ENCODE measurements around the gene SDF2L1. TPM values are rescaled to one million over a fixed set of nuclear protein-coding genes. Genes with fewer than 3 reads are reported as not detected.

Gene SDF2L1
- total and polyA plus RNA-seq, 2 of the 13 experiments (the other 11 are each of a cell fraction or from before 2014, with no cell fraction given), result 18.0 to 57.4 TPM

DNA sequence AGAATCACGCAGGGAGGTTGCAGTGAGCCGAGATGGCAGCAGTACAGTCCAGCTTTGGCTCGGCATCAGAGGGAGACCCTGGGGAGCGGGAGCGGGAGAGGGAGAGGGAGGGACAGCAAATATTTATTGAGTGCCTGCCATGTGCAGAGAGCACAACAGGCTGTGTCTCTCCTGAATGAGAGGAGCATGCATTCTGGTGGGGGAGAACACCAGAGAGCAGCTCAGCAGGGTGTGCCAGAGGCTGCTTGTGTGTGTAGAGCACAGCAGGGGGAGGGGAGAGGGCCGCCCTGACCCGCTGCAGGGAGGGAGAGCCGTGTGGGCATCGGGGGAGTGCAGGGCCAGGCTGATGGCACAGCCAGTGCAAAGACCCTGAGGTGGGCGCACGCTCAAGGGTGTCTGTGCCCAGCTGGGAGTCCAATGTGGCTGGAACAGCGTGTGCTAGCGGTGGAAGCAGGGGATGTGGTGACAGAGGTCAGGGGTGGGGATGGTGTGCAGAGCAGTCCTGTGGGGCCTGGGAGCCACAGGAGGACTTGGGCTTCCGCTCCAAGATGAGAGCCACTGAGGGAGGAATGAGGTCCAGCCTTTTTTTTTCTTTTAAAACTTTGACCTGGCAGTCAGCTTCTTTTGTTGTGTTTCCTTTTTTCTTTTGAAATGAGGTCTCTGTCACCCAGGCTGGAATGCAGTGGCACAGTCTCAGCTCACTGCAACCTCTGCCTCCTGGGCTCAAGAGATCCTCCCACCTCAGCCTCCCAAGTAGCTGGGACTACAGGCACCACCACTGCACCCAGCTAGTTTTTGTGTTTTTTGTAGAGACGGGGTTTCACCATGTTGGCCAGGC lies 35.7 kb downstream of the SDF2L1 start (continued):
- TF ChIP-seq NFAT5 (CRISPR knock-in tag; IDR thresholded peaks at IDR 0.05), result no peak
- TF ChIP-seq DNMT1 (CRISPR knock-in tag; IDR thresholded peaks at IDR 0.05), result no peak
- TF ChIP-seq ATF3 (CRISPR knock-in tag; IDR thresholded peaks at IDR 0.05), result no peak
- no peak for TF ChIP-seq NKX3-1 (CRISPR knock-in tag; IDR thresholded peaks at IDR 0.05)
- TF ChIP-seq SNRNP70 (IDR thresholded peaks at IDR 0.05; ENCODE audit: low read depth, low read length), result no peak
- TF ChIP-seq KDM4B (CRISPR knock-in tag; IDR thresholded peaks at IDR 0.05), result no peak
- peak; percentile 45; the same call in 1 of the 2 replicates for TF ChIP-seq BCL6 (CRISPR knock-in tag; IDR thresholded peaks at IDR 0.05)
- no peak for TF ChIP-seq CEBPB (IDR thresholded peaks at IDR 0.05; ENCODE audit: borderline replicate concordance, low read depth, low read length)
- no peak for TF ChIP-seq ZNF567 (CRISPR knock-in tag; IDR thresholded peaks at IDR 0.05; ENCODE audit: borderline replicate concordance)
- peak; percentile 60; the same call in 1 of the 2 replicates for TF ChIP-seq ZMYM4 (CRISPR knock-in tag; IDR thresholded peaks at IDR 0.05)
- 0 out of 2 replicates have a peak, but pooled peaks have one; percentile 56 for TF ChIP-seq ZNF589 (CRISPR knock-in tag; conservative IDR thresholded peaks at IDR 0.05)
- TF ChIP-seq TFDP1 (CRISPR knock-in tag; IDR thresholded peaks at IDR 0.05; ENCODE audit: borderline replicate concordance), result peak; percentile 33; the same call in 1 of the 2 replicates
- no peak for TF ChIP-seq EZH2 (conservative IDR thresholded peaks at IDR 0.05; ENCODE audit: low read depth, low read length)
- no peak for TF ChIP-seq ZNF709 (CRISPR knock-in tag; IDR thresholded peaks at IDR 0.05)
- TF ChIP-seq TP53 (CRISPR knock-in tag; conservative IDR thresholded peaks at IDR 0.05), result no peak
- TF ChIP-seq ZSCAN25 (CRISPR knock-in tag; IDR thresholded peaks at IDR 0.05), result peak; percentile 85
- TF ChIP-seq, protein P1, sequence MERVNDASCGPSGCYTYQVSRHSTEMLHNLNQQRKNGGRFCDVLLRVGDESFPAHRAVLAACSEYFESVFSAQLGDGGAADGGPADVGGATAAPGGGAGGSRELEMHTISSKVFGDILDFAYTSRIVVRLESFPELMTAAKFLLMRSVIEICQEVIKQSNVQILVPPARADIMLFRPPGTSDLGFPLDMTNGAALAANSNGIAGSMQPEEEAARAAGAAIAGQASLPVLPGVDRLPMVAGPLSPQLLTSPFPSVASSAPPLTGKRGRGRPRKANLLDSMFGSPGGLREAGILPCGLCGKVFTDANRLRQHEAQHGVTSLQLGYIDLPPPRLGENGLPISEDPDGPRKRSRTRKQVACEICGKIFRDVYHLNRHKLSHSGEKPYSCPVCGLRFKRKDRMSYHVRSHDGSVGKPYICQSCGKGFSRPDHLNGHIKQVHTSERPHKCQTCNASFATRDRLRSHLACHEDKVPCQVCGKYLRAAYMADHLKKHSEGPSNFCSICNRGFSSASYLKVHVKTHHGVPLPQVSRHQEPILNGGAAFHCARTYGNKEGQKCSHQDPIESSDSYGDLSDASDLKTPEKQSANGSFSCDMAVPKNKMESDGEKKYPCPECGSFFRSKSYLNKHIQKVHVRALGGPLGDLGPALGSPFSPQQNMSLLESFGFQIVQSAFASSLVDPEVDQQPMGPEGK (CRISPR knock-in tag; IDR thresholded peaks at IDR 0.05), result peak; percentile 74
- no peak for TF ChIP-seq ELF4 (CRISPR knock-in tag; IDR thresholded peaks at IDR 0.05; ENCODE audit: borderline replicate concordance)
- no peak for TF ChIP-seq ZFP36L2 (CRISPR knock-in tag; IDR thresholded peaks at IDR 0.05)
